NCI-H1436 (cell line): ENCODE results near the gene RAD51B.
A peak's percentile ranks its signal among the peaks of the same experiment; 100 is the strongest.

Experiments used
- DNase-seq: peaks from one replicate; lab custom pipeline; 2025; lab: John Stamatoyannopoulos, UW

RAD51B gene

GRCh38 chr14:68467425-68467824 lies 647.8 kb downstream of the RAD51B start:
- no peak for DNase-seq

GRCh38 chr14:68468437-68469207 lies 649.0 kb downstream of the RAD51B start:
- no peak for DNase-seq

GRCh38 chr14:68469208-68469713 lies 649.7 kb downstream of the RAD51B start:
- no peak for DNase-seq

GRCh38 chr14:68470361-68470760 lies 650.8 kb downstream of the RAD51B start:
- DNase-seq, result no peak

GRCh38 chr14:68471029-68471963 lies 651.7 kb downstream of the RAD51B start:
- DNase-seq, result no peak

GRCh38 chr14:68471964-68472508 lies 652.5 kb downstream of the RAD51B start:
- DNase-seq, result no peak

- no peak for DNase-seq
These were observed 653.5 kb downstream of the RAD51B start for GRCh38 chr14:68473069-68473468.

GRCh38 chr14:68473794-68474193 lies 654.2 kb downstream of the RAD51B start:
- DNase-seq, result no peak

- DNase-seq, result no peak
These were observed 655.2 kb downstream of the RAD51B start for GRCh38 chr14:68474741-68475140.

GRCh38 chr14:68475802-68476201 lies 656.2 kb downstream of the RAD51B start:
- DNase-seq, result no peak

GRCh38 chr14:68476212-68477109 lies 656.9 kb downstream of the RAD51B start:
- no peak for DNase-seq

GRCh38 chr14:68477110-68477455 lies 657.5 kb downstream of the RAD51B start:
- no peak for DNase-seq

- peak; percentile 17 for DNase-seq
These were observed 658.0 kb downstream of the RAD51B start for GRCh38 chr14:68477461-68478085.

GRCh38 chr14:68479247-68479646 lies 659.7 kb downstream of the RAD51B start:
- DNase-seq, result no peak

GRCh38 chr14:68482018-68482417 lies 662.4 kb downstream of the RAD51B start:
- DNase-seq, result no peak

- DNase-seq, result no peak
These were observed 663.3 kb downstream of the RAD51B start for GRCh38 chr14:68482772-68483395.

GRCh38 chr14:68486033-68486732 lies 666.6 kb downstream of the RAD51B start:
- DNase-seq, result no peak

GRCh38 chr14:68486809-68487208 lies 667.2 kb downstream of the RAD51B start:
- DNase-seq, result no peak

- no peak for DNase-seq
These were observed 668.4 kb downstream of the RAD51B start for GRCh38 chr14:68487805-68488590.
